ENCODE results near the gene TXNIP.
"Not testable (repeated sequence)": the region's sequence is repeated elsewhere in the genome, so short reads cannot be mapped to it uniquely, and the experiment has no call there.

Gene TXNIP

DNA sequence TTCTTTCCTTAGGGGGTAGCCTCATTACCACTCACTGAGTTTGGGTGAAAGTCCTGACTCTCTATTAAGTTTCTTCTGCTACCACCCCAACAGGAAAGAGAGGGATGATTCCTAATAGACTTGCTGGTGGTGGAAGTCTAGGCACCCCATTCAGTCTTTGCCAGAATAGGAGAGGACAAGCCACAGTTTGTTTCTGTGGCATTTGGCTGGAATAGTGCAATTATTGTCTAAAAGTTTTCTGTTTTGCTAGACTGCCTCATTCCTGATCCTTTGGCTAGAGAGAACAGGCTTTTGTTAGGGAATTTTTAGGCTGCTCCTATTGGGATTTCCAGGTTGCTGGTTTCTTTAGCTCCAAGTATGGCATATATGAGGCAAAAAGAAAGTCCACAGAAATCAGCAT lies 35.1 kb upstream of the TXNIP start:
- no peak for TF ChIP-seq CTCF (IDR thresholded peaks at IDR 0.05; ENCODE audit: low read depth, low read length, missing control alignments)
- H3K4me3 ChIP-seq (ENCODE audit: low read depth, low read length), result no peak overlapping the region
- DNase-seq (ENCODE audit: low read depth), result no peak
- in situ Hi-C loops (cut with HindIII; ENCODE audit: low sequenced_read_pairs), result no loop called here

DNA sequence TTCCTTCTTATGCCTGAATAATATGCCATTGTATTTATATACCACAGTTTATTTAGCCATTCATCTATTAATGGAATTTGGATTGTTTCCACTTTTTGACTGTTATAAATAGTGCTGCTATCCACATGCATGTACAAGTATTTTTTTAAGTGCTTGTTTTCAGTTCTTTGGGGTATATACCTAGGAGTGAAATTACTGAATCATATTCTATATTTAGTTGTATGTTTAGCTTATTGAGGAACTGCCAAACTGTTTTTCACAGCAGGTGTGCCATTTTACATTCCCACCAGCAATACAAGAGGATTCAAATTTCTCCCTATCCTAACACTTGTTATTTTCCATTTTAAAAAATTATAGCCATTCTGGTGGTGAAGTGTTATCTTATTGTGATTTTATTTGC lies 32.7 kb upstream of the TXNIP start:
- no peak for TF ChIP-seq CTCF (IDR thresholded peaks at IDR 0.05; ENCODE audit: low read depth, low read length, missing control alignments)
- in situ Hi-C loops (cut with HindIII; ENCODE audit: low sequenced_read_pairs), result no loop called here
- no peak overlapping the region for H3K4me3 ChIP-seq (ENCODE audit: low read depth, low read length)
- no peak for DNase-seq (ENCODE audit: low read depth)

DNA sequence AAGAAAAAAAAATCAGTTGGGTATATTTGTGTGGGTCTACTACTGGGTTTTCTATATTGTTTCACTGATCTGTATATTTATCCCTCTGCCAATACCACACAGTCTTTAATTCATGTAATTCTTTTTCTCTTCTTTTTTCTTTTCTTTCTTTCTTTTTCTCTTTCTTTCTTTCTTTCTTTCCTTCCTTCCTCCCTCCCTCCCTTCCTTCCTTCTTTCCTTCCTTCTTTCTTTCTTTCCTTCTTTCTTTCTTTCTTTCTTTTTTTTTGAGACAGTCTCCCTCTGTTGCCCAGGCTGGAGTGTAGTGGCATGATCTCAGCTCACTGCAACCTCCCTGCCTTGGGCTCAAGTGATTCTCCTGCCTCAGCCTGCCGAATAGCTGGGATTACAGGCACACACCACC lies 30.3 kb upstream of the TXNIP start:
- in situ Hi-C loops (cut with HindIII; ENCODE audit: low sequenced_read_pairs); DNase-seq (ENCODE audit: low read depth); H3K4me3 ChIP-seq (ENCODE audit: low read depth, low read length): not testable (repeated sequence)

DNA sequence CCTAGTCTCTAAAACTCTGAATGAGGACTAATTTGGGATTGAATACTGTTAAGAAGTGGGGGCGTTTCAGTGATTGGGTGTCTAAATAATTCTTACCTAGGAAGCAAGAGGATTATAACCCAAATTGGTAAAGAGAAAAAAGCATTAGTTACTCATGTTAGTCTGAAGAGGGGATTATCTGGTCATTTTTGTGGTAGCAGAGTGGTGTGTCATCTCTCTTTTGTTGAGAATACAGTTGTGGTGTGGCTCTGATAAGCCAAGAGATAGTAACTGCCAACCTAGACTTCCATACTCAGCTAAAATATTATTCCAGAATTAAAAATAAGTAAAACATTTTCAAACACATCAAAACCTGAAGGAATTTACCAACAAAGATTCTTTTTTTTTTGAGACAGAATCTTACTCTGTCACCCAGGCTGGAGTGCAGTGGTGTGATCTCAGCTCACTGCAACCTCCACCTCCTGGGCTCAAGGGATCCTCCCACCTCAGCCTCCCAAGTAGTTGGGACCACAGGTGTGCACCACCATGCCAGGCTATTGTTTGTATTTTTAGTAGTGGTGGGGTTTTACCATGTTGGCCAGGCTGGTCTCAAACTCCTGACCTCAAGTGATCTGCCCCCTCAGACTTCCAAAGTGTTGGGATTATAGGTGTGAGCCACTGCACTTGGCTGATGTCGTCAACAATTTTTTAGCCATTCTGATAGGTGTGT lies 29.6 kb upstream of the TXNIP start:
- DNase-seq (ENCODE audit: low read depth); H3K4me3 ChIP-seq (ENCODE audit: low read depth, low read length); in situ Hi-C loops (cut with HindIII; ENCODE audit: low sequenced_read_pairs): not testable (repeated sequence)

DNA sequence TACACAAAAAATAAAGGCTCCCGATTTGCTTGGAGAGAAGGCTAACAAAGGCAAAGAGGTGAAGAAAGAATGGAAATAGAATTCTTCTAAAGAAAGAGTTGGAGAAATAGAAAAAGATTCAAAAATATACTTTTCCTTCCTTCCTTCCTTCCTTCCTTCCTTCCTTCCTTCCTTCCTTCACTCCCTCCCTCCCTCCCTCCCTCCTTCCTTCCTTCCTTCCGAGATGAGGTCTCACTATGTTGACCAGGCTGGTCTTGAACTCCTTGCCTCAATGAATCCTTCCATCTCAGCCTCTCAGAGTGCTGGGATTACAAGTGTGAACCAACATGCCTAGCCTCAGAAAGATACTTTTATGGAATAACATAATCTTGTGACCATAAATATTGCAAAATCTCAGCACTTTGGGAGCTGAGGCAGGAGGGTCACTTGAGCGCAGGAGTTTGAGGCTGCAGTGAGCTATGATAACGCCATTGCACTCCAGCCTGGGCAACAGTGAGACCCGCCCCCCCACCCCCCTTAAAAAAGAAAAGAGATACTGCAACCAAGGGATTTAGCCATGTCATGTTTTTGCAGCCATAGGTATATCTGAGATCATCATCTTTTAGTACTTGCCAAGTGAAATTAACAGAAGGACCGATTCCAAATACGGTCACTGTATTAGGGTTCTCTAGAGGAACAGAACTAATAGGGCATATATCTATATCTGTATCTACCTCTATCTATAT lies 26.2 kb upstream of the TXNIP start:
- no peak for DNase-seq (ENCODE audit: low read depth)
- no peak overlapping the region for H3K4me3 ChIP-seq (ENCODE audit: low read depth, low read length)
- TF ChIP-seq CTCF (IDR thresholded peaks at IDR 0.05; ENCODE audit: low read depth, low read length, missing control alignments), result no peak
- in situ Hi-C loops (cut with HindIII; ENCODE audit: low sequenced_read_pairs), result no loop called here

- in situ Hi-C loops (cut with HindIII; ENCODE audit: low sequenced_read_pairs), result no loop called here
- no peak within 1 kb of the TSS for H3K4me3 ChIP-seq (ENCODE audit: low read depth, low read length)
- DNase-seq (ENCODE audit: low read depth), result no peak
- no peak for TF ChIP-seq CTCF (IDR thresholded peaks at IDR 0.05; ENCODE audit: low read depth, low read length, missing control alignments)
Observed at GRCh38 chr1:146021622-146022402, 25.4 kb upstream of the TXNIP start, which contains the start of gene HJV. Gene HJV (minus strand): TSS chr1:146021735. CDS start chr1:146020231, 1,504 bp downstream.

DNA sequence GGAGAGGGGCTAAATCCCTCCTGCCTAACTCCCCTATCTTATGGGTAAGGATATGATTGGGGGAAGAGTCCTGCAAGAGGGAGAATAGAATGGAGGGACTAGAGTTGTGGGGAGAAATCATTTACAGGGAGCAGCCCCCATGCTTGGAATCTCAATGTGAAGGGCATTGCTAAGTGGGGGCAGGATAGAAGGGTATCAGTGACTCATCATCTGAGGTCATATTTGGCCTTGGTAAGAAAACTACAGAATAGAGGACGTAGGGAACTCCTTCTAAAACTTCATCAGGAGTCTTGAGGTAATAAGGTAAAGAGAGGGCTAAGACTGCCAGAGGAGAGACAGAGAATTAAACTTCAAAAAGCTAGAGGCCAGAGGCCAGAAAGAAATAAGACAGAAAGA lies 24.7 kb upstream of the TXNIP start:
- H3K4me3 ChIP-seq (ENCODE audit: low read depth, low read length), result no peak overlapping the region
- TF ChIP-seq CTCF (IDR thresholded peaks at IDR 0.05; ENCODE audit: low read depth, low read length, missing control alignments), result no peak
- in situ Hi-C loops (cut with HindIII; ENCODE audit: low sequenced_read_pairs), result no loop called here
- DNase-seq (ENCODE audit: low read depth), result no peak

All from astrocyte of the cerebellum (primary cell).